Islet precursor cell (in vitro differentiated cells): Measurements from ENCODE around the gene ANKRD26.

ENCODE experiments used
- DNase-seq: peaks from one replicate; pipeline ENCODE4 v3.0.0-alpha.2; 2018

Gene ANKRD26

DNA sequence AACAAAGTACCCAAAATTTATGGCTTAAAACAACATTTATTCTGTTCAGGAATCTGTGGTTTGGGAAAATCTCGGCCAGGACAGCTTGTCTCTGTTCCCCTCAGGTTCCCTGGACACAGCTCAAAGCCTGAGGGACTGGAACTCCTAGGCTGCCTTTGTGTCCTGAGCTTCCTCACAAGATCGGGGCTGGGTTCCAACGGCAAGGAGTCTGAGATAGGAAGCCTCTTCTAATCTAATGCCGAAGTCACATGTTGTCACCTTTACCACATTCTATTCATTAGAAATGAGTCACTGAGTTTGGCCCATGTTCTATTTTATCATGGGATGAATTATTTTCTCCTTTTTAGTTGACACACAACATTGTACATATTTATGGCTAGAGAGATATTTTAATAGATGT lies 80.5 kb downstream of the ANKRD26 start:
- DNase-seq, result no peak

DNA sequence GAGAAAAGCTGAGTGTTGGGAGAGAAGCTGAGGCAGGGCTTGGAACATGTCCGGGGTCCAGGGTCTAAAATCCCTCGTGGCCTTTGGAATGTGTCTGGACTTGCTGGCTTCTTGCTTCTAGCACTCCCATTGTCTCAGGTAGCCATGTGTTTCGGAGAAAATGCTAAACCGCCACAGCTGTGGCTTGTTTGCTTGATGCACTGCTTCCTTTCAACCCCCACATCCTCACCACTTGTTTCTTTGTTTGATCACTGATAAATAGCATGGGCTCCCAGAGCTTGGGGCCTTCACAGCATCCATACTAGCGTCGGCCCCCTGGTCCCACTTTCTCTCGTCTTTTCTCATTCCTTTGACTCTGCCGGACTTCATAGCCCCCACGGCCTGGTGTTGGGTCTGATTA lies 102.7 kb downstream of the ANKRD26 start:
- DNase-seq, result no peak

DNA sequence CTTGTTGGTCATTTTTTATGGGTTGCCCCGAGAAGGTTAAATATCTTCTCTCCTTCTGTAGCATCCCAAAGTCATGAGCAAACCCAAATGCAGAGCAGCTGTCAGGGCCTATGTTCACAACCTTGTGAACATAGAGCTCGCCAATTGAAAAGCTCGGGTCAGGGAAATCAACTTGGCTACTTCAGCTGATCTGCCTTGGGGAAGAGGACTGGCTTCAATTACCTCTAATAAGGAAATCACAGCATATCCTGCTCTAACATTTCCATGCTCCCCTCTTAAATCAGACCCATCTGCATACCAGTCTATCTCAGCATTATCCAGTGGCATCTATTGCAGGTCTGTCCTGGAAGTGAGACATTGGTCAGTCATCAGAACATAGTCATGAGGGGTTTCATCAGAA lies 105.6 kb downstream of the ANKRD26 start:
- no peak for DNase-seq

DNA sequence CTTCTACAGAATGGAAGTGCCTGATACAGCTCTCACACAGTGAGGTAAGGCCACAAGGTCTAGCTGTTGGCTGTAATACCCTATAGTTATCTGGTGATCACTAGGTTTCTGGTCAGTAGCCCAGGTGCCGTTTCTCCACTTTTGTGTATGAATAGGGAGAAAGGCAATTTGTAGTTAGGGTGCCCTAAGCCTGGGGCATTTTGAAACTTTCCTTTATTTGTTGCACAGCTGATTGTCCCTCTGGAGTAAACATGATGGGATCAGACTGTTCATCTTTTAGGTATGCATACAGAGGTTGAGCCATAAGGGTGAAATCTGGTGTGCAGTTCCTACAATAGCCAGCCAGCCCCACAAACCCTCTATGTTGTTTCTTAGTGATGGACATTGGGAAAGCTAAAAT lies 112.4 kb downstream of the ANKRD26 start:
- no peak for DNase-seq

- no peak for DNase-seq
Observed at GRCh38 chr10:26983156-26983555, 117.1 kb downstream of the ANKRD26 start.

DNA sequence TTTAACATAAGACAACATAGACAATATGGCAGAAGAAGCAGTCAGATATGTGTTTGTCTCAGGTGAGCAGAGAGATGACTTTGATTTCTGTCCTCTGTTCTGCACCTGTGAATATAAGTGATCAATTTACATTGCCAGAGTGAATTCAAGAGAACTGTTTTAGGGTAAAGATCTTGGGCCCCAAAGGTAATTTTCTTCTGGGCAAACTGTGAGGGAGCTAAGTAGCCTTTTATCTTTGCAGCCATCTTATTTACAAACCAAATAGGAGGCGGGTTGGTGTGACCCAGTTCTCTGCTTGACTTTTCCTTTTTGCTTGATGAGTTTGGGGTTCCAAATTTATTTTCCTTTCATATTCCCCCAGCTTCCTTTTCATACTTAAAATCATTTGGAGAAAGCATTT lies 118.2 kb downstream of the ANKRD26 start:
- DNase-seq, result no peak

DNA sequence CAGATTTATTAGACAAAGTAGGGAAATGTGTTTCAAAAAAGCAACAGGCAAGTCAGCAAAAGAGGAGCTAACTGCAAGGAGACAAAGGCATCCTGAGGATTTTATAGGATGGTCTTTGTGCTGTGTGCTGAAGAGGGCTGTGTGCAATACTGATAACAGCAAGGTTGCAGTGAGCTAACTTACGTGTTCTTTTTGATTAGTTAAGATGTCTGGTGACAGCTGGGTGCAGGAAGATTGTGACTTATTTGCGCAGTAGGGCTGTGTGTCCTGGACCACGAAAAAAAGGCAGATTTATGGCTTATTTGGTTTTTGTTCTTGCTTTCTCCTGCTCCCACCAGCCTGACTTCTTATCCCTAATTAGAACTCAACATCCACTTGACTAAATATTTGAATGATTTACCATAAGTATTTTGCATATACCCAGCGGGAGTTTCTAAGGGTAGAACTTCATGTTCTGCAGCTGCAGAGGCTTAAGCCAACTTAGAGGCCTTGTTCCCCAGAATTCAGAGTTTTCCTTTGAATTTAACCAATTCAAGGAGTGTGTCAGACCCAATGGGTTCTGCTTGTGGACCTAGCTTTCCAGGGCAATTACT lies 119.0 kb downstream of the ANKRD26 start:
- DNase-seq, result no peak

- no peak for DNase-seq
Observed at GRCh38 chr10:26978519-26978918, 121.8 kb downstream of the ANKRD26 start.

GRCh38 chr10:26977635-26978034 lies 122.7 kb downstream of the ANKRD26 start:
- DNase-seq, result no peak

- no peak for DNase-seq
Observed at GRCh38 chr10:26970667-26971066, 129.6 kb downstream of the ANKRD26 start.

DNA sequence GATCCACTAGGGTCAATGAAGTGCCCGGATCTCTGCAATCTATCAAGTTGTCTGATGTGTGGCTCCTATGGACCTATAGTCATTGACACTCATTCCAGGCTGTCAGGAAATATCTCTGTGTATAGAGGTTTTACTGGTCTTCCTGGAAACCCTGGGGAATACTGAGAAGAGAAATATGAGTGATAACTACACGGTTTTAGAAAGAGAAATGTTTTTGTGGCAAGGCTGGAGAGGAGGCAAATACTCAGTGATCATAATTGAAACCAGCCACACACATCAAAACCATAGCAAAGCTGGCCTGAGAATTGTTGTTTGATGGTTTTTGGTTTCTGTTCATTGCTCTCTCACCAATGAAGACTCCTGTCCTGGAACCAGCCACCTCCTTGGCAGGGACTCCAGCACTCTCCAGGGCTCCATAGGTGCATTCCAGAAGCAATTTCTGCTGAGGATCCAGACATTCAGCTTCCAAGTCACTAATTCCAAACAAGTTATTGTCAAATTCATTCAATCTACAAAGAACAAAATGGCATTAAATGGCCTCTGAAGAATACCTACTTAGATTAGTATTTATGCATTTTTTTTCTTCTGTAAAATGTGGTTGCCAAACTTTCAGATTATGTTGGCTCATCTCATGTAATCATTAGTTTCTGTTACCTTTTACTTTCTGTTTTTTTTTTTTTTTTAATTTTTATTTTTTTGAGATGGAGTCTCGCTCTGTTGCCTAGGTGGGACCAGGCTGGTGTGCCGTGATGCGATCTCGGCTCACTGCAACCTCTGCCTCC lies 131.0 kb downstream of the ANKRD26 start:
- no peak for DNase-seq

- no peak for DNase-seq
Observed at GRCh38 chr10:26962835-26963234, 137.5 kb downstream of the ANKRD26 start.

DNA sequence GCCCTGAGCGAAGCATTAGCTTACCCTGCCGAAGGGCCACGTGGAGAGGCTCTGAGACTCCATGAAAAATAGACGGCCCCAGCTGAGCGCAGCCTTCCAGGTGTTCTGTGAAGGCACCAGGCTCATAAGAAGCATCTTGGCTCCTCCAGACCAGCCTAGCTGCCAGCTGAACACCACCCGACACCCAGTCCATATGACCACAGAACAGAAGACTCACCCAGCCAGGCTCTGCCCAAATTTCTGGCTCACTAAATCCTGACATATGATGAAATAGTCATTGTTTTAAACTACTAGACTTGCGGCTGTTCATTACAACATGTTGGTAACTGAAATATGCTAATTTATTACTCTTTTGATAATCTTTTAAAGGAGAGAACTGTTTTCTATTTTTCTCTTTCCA lies 140.0 kb downstream of the ANKRD26 start:
- no peak for DNase-seq

- no peak for DNase-seq
Observed at GRCh38 chr10:26959841-26960240, 140.5 kb downstream of the ANKRD26 start.
